CD4-positive, alpha-beta T cell (primary cell): ENCODE results near the gene TBC1D2. TPM values are rescaled to one million over a fixed set of nuclear protein-coding genes. Genes with fewer than 3 reads are reported as not detected.

Experiments
- ATAC-seq: fragments of 200-7000 bp; cut with Tn5 transposase; one replicate; pipeline ENCODE4 v1.10.0; 2022; ENCODE audit warnings: mild to moderate bottlenecking; ENCODE audit not compliant: poor library complexity
- CTCF ChIA-PET: fragments of 350-600 bp; sonication (Branson Sonifier 250); formaldehyde crosslinking; loops from one replicate; lab custom pipeline; 2021; ENCODE audit warnings: antibody characterized with exemption, inconsistent platforms; lab: Charles Lee
- POLR2A ChIA-PET: fragments of 350-600 bp; sonication (Branson Sonifier 250); formaldehyde crosslinking; loops from one replicate; lab custom pipeline; 2021; ENCODE audit warnings: antibody characterized with exemption, inconsistent platforms; lab: Charles Lee
- DNase-seq, 14 experiments: peaks; one replicate each; pipeline ENCODE4 v3.0.0-alpha.2; 2013 to 2020; ENCODE audit warnings: mixed read lengths in 2 of 14
- H3K27ac ChIP-seq, 2 donors: one replicate each; pipeline versions ENCODE4 v1.5.1 to v1.7.0; 2013; ENCODE audit warnings: low read length in 2 of 2, low read depth in 1 of 2, mild to moderate bottlenecking in 1 of 2
- H3K27me3 ChIP-seq, 2 experiments: 1 replicate in 1 of 2; 2 replicates in 1 of 2; pipeline versions ENCODE4 v1.6.1 to v1.7.0; 2013; ENCODE audit warnings: low read length in 2 of 2, control low read depth in 1 of 2, mild to moderate bottlenecking in 1 of 2, moderate library complexity in 1 of 2; ENCODE audit not compliant: insufficient read depth in 2 of 2, control insufficient read depth in 1 of 2
- H3K36me3 ChIP-seq: one replicate; pipeline ENCODE4 v1.6.1; 2013; ENCODE audit warnings: low read length, control low read depth; ENCODE audit not compliant: insufficient read depth
- H3K4me1 ChIP-seq: one replicate; pipeline ENCODE4 v1.6.1; 2013; ENCODE audit warnings: low read length, control low read depth; ENCODE audit not compliant: insufficient read depth
- H3K4me3 ChIP-seq: one replicate; pipeline ENCODE4 v1.5.1; 2013; ENCODE audit warnings: mild to moderate bottlenecking, low read length, moderate library complexity
- H3K9me3 ChIP-seq, 2 experiments: 1 replicate in 1 of 2; 2 replicates in 1 of 2; pipeline versions ENCODE4 v1.6.1 to v1.7.0; 2013; ENCODE audit warnings: low read length in 2 of 2, mild to moderate bottlenecking in 2 of 2, control low read depth in 1 of 2, moderate library complexity in 1 of 2; ENCODE audit not compliant: control insufficient read depth in 1 of 2, insufficient read depth in 1 of 2
- H3K27ac Mint-ChIP-seq: one replicate; pipeline ENCODE4 v1.8.0; 2020; ENCODE audit warnings: mixed read lengths
- H3K27me3 Mint-ChIP-seq: one replicate; pipeline ENCODE4 v1.8.0; 2021; ENCODE audit warnings: mixed read lengths
- H3K36me3 Mint-ChIP-seq: one replicate; pipeline ENCODE4 v1.8.0; 2021; ENCODE audit warnings: low read depth, mixed read lengths
- H3K4me1 Mint-ChIP-seq: one replicate; pipeline ENCODE4 v1.8.0; 2021; ENCODE audit warnings: low read depth, mixed read lengths
- H3K4me3 Mint-ChIP-seq: one replicate; pipeline ENCODE4 v1.8.0; 2020; ENCODE audit warnings: mild to moderate bottlenecking, mixed read lengths
- H3K9me3 Mint-ChIP-seq: one replicate; pipeline ENCODE4 v1.8.0; 2020; ENCODE audit warnings: mixed read lengths
- CTCF ChIP-seq: fragments of 200-600 bp; IDR thresholded peaks from one replicate; pipeline ENCODE4 v1.8.0; 2022; ENCODE audit warnings: antibody characterized with exemption, mild to moderate bottlenecking
- intact Hi-C, 2 experiments: fragments of 100-400 bp; cut with DNase I in 1 of 2; cut with micrococcal nuclease in 1 of 2; formaldehyde crosslinking; loops; one replicate each; pipeline versions ENCODE4 v1.15.1 to v1.9.0; 2023 to 2025; cut with DNase I, micrococcal nuclease
- total RNA-seq, 174 experiments: library from RNA in 2 of 174; stranded (reverse) in 2 of 174; gene quantifications; one replicate each; pipeline ENCODE4 v1.2.3 and lab custom pipeline; 2021 to 2026

Gene TBC1D2
- total RNA-seq, 2 experiments from 2014 or later = 2.9 to 4.0 TPM

GRCh38 chr9:98300611-98301010 lies 45.2 kb upstream of the TBC1D2 start:
- Mint-ChIP-seq H3K4me3 (no peak overlapping the region), H3K27ac (no peak overlapping the region), H3K27me3 (no peaks in the 10 kb centered on the region), H3K36me3 (no peaks in the 10 kb centered on the region), H3K4me1 (no peaks in the 10 kb centered on the region), H3K9me3 (no peaks in the 10 kb centered on the region)
- ChIA-PET POLR2A (no interaction called here), CTCF (no interaction called here)
- Histone ChIP-seq H3K36me3 (no peaks in the 10 kb centered on the region), H3K9me3 (no peaks in the 10 kb centered on the region), H3K27me3 (peaks cover 0 to 4% of the 10 kb centered on the region in 2 experiments), H3K4me1 (no peaks in the 10 kb centered on the region), H3K4me3 (no peak overlapping the region), H3K27ac (no peak overlapping the region)
- no peak for TF ChIP-seq CTCF
- ATAC-seq (no peak), DNase-seq (no peak)
- intact Hi-C loops = loop anchor here in 1 of 2 experiments (10.0 kb wide), 1 partner anchor 556 kb away; no protein-coding TSS in a partner anchor

GRCh38 chr9:98298476-98298875 lies 43.0 kb upstream of the TBC1D2 start:
- H3K27ac Mint-ChIP-seq = no peak overlapping the region
- Histone ChIP-seq H3K4me3 (no peak overlapping the region), H3K4me1 (no peaks in the 10 kb centered on the region), H3K36me3 (no peaks in the 10 kb centered on the region), H3K27me3 (peaks cover 0 to 4% of the 10 kb centered on the region in 2 experiments), H3K9me3 (no peaks in the 10 kb centered on the region), H3K27ac (no peak overlapping the region)
- no peaks in the 10 kb centered on the region for H3K9me3 Mint-ChIP-seq
- CTCF ChIA-PET = no interaction called here
- no peak for TF ChIP-seq CTCF
- intact Hi-C loops = no loop called here
- no peak overlapping the region for H3K4me3 Mint-ChIP-seq
- H3K36me3 Mint-ChIP-seq = no peaks in the 10 kb centered on the region
- peaks cover 5% of the 10 kb centered on the region for H3K27me3 Mint-ChIP-seq
- no peaks in the 10 kb centered on the region for H3K4me1 Mint-ChIP-seq
- POLR2A ChIA-PET = no interaction called here
- ATAC-seq (no peak), DNase-seq (no peak)

GRCh38 chr9:98295824-98296223 lies 40.4 kb upstream of the TBC1D2 start:
- no peak overlapping the region for H3K27ac Mint-ChIP-seq
- no peak overlapping the region for H3K4me3 Mint-ChIP-seq
- H3K9me3 Mint-ChIP-seq = no peaks in the 10 kb centered on the region
- no peak for TF ChIP-seq CTCF
- Histone ChIP-seq H3K27me3 (peaks cover 0 to 2% of the 10 kb centered on the region in 2 experiments), H3K27ac (no peak overlapping the region), H3K4me1 (no peaks in the 10 kb centered on the region), H3K4me3 (no peak overlapping the region), H3K36me3 (no peaks in the 10 kb centered on the region), H3K9me3 (no peaks in the 10 kb centered on the region)
- DNase-seq = no peak
- H3K36me3 Mint-ChIP-seq = no peaks in the 10 kb centered on the region
- no peak for ATAC-seq
- no peaks in the 10 kb centered on the region for H3K4me1 Mint-ChIP-seq
- ChIA-PET POLR2A (interaction anchor here (0.6 kb wide), 1 partner anchor 260 kb away, joined by 3 read pairs; no protein-coding TSS in a partner anchor), CTCF (no interaction called here)
- intact Hi-C loops = no loop called here
- H3K27me3 Mint-ChIP-seq = peaks cover 5% of the 10 kb centered on the region
